Esophagus muscularis mucosa (tissue), 2 donors: ENCODE data around the gene TP53RK.

Experiments
- POLR2A ChIP-seq: fragments of 450-650 bp; IDR thresholded peaks from one replicate; pipeline ENCODE4 v1.6.1; 2017; ENCODE audit warnings: antibody characterized with exemption, moderate library complexity, mild to moderate bottlenecking, low read depth
- POLR2AphosphoS5 ChIP-seq, 2 donors: sonication (generic); formaldehyde crosslinking; IDR thresholded peaks; one replicate each; pipeline ENCODE4 v1.6.1; 2017; ENCODE audit warnings: antibody characterized with exemption in 2 of 2

DNA sequence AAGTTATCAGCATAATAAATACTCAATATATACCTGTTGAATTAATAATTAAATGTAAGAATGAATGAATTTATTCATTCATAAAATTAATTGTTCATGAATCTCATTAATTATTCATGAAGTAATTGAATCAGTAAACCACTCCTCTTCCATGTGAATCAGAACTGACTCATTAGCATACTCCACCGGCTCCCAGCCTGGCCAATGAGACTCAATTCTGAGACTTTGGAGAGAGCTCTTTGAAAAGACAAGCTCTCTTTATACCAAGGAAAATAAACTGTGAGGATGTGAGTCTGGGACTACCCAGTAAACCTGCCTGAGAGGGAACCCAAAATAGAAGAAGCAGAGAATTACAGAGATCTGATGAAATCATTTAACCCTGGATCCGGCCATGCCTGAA, 11.8 kb upstream of the TP53RK start:
- no peak for TF ChIP-seq POLR2AphosphoS5 (IDR thresholded peaks at IDR 0.05)
- no peak for TF ChIP-seq POLR2A
